Activated CD4-positive, alpha-beta T cell treated with anti-CD3 and anti-CD28 coated beads, Interleukin-10, Interleukin-2, amounts not matched to agents 100 ng/mL and 50 ng/mL, durations not matched to agents 16 hours and 8 hours (primary cell): ENCODE results near the gene BAK1.

Source experiments
- DNase-seq: peaks from one replicate; pipeline ENCODE4 v3.0.0-alpha.2; 2020

BAK1 gene

DNA sequence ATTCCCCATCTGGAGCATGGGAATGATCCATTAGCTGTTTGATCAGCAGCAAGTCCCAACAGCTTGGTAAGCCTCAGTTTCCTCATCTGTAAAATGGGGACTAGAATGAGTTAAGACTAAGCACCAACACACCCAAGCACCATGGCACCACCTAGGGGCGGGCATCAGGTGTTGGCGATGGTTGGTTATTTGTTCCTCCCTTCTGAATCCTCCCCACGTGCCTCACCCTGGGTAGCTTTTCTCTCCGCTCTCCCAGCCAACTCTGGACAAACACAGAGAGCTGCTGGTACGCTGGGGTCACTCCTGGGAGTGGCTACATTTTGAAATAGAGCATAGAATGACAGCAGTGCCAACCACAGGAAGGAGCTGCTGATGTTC is 27.7 kb upstream of the BAK1 start:
- peak; percentile 66 for DNase-seq

DNA sequence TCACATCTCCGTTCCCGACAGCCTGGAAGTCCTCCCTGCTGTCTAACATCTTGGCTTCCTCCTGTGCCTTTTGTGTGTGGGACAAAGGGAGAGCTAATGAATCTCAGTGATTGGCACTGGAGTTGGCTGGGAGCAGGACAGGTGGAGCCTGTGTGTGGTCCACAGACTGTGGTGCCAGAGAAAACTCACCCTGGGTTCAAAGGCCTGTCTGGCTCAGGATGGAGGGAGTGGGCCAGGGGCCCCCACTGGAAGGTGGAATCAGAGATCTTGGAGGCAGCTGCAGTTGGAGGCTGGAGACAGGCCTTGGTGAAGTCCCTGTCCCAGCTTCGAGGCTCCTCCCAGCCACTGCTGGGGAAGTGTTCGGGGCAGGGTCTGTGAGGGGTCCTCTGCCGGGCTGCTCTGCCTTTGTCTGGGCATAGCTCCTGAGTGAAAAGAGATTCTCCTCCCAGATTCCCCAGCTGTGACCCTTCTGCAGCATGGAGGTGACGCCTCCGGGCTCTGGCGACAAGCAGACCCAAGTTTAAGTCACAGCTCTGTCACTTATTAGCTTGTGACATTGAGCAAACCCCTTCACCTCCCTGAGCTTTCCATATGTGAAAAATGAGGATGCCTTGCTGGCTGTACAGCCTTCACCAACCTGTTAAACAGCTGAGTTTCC is 27.2 kb upstream of the BAK1 start:
- DNase-seq = no peak

DNA sequence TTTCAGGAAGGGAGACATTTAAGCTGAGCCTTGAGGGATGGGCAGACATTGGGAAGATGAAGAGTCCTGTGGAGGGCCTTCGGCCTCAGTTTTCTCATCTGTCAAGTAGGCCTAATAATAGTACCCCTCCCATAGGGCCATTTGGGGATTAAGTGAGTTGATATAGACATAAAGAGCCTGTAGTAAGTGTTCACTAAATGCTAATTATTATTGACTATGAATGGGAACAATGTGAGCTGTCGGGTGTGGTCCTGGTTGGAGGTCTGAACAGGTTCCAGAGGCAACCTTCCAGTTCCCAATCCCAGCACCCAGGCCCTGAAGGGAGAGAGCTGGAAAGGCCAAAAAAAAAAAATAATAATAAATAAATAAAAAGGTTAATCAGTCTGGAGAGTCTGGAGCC is 26.6 kb upstream of the BAK1 start:
- DNase-seq = no peak

DNA sequence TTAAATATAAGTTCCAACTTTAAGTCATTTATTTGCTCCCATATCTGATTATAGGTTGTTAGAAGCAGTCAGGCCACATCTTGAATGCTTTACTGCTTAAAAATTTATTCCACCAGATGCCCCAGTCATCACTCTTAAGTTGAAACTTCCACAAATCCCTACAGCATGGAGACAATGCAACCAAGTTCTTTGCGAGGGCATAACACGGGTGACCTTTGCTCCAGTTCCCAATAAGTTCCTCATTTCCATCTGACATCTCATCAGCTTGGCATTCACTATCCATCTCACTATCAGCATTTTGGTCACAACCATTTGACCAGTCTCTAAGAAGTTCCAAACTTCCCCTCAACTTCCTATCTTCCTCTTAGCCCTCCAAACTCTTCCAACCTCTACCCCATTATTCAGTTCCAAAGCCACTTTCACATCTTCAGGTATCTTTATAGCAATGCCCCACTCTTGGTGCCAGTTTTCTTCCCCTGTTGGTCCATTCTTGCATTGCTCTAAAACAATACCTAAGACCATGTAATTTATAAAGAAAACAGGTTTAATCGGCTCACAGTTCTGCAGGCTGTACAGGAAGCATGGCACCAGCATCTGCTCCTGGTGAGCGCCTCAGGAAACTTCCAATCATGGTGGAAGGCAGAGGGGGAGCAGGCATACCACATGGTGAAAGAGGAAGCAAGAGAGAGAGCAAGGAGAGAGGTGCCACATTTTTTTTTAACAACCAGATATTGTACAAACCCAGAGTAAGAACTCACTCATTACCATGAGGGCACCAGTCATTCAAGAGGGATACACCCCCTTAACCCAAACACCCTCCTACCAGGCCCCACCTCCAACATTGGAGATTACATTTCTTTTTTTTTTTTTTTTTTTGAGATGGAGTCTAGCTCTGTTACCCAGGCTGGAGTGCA is 25.1 kb upstream of the BAK1 start:
- no peak for DNase-seq

DNA sequence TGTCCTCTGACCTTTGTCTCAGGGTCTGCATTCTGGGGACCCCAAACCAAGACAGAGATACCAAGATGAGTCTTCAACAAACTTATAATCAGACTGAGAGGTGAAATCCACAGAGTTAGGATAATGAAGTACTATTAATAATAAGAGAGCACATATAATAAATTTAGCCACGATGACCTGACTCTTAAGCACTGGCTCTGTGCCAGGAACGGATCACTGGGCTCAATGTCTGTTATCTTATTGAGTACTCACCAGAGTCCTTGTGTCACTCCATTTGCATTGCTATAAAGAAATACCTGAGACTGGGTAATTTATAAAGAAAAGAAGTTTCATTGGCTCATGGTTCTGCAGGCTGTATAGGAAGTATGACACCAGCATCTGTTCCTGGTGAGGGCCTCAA is 22.1 kb upstream of the BAK1 start:
- no peak for DNase-seq

DNA sequence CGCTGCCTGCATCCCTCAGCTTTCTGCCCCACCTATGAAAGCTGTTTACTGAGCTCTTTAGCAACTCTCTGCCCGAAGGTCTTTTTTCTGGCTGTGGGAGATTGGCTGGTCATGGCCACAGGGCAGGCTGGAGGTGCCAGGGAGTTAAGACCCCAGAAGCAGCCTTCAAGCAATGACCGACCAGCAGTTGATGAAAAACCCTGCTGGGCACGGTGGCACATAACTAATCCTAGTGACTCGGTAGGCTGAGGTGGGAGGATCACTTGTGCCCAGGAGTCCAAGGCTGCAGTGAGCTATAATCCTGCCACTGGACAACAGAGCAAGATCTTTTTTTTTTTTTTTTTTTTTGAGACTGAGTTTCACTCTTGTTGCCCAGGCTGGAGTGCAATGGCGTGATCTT is 20.7 kb upstream of the BAK1 start:
- no peak for DNase-seq

DNA sequence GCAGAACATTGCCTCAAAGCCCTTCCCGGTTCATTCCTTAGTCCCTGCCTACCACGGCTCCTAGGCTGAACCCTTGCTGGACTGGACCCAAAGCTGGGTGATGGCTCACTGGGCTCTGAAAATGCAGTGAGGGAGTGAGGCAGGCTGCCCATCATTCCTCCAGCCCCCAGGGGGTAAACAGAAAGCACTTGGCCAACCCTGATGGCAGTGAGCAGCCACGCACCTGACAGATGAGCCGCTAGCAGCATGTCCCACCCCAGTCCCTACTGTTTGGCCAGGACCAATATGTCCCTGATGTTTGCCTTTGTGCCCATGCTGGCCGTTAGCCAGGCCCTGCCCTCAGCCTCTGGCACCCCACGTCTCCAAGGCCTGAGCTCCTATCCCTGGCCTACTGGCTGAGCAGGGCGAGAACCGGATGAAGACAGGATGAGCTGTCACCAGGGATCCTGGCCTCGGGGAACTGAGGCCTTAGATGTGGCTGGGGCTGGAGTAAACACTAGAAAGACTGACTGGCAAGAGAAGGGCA is 19.4 kb upstream of the BAK1 start:
- no peak for DNase-seq

DNA sequence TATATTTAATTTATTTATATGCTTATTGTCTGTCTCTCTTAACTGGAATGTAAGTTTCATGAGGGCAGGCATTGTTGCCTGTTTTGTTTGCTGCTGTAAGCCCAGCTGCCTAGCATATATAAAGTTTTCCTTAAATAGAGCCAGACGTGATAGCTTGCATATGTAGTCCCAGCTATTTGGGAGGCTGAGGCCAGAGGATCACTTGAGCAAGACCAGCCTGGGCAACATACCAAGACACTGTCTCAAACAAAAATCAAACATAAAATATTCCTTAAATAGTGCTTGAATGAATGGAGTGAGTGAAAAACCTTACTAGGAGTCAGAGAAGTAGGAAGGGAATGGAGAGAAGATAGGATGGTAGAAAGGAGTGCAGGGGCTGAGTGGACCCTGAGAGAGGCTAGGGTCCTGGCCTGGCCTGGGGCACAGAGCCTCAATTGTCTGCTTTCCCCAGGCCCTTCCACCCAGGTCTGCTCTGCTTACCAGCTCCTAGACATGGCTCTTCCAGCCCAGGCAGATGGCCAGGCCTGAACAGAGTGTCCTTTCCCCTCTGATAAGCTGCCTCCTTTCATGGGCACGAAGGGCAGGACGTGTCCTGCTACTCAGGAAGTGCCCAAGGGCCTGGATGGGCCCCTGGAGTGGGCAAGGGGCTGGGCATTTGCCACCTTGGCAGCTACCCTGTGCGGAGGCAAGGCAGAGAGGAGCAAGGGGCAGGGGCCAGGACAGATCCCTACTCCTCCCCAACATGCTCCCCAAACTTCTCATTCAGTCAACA is 17.7 kb upstream of the BAK1 start:
- DNase-seq = no peak

DNA sequence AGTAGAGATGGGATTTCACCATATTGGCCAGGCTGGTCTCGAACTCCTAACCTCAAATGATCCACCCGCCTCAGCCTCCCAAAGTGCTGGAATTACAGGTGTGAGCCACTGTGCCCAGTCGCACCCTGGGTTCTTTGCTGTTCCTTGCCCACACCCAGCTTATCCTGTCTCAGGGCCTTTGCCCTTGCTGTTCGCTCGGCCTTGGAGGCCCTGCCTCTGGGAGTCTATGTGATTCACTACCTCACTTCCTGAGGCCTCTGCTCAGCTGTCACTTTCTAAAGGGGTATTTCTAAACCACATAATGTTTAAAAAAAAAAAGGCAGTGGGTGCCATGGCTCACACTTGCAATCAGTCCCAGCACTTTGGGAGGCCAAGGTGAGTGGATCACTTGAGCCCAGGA is 16.8 kb upstream of the BAK1 start:
- peak; percentile 43 for DNase-seq

DNA sequence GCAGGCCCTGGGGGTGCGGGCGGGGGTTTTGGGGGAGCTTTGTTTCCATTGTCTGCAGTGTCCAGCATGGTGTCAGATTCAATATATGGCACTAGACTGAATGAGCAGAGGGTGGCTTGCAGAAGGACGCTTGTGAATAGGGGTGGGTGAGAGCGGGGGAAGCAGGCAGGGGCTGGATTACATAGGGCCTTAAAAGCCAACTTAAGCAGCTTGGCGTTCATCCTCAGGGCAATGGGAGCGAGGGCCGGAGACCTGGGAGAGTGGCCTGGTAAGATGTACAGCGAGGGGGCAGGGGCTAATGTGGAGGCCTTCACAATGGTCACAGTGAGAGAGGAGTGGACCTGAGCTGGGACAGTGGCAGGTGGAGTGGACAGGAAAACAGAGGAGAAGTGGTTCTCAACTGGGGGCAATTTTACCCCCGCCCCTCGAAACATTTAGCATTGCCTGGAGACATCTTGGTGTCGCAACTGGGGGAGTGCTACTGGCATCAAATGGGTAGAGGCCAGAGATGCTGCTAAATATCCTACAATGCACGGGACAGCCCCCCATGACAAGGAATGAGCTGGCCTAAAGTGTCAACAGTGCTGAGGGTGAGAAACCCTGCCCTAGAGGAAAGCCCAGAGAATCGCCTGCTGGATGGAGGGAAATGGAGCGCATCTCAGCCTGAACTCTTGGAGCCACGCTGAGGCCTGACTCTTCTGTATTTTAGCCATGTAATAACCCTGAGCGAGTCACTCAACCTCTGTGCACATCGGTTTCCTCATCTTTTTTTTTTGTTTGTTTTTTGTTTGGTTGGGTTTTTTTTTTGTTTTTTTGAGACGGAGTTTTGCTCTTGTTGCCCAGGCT is 15.1 kb upstream of the BAK1 start:
- DNase-seq = no peak

DNA sequence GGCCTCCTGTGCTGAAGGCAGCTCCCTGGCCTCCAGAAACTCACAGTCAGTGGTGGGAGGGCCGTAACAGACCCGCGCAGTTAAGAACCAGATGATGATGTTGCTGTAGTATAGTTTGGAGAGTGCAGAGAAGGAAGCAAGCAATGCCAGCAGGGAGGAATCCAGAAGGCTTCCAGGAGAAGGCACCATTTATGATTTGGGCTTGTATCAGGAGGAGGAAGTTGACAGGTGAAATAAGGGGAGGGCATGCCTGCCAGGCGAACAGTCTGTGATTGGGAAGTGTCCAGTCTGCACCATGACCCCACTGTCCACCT is 13.3 kb upstream of the BAK1 start:
- no peak for DNase-seq

DNA sequence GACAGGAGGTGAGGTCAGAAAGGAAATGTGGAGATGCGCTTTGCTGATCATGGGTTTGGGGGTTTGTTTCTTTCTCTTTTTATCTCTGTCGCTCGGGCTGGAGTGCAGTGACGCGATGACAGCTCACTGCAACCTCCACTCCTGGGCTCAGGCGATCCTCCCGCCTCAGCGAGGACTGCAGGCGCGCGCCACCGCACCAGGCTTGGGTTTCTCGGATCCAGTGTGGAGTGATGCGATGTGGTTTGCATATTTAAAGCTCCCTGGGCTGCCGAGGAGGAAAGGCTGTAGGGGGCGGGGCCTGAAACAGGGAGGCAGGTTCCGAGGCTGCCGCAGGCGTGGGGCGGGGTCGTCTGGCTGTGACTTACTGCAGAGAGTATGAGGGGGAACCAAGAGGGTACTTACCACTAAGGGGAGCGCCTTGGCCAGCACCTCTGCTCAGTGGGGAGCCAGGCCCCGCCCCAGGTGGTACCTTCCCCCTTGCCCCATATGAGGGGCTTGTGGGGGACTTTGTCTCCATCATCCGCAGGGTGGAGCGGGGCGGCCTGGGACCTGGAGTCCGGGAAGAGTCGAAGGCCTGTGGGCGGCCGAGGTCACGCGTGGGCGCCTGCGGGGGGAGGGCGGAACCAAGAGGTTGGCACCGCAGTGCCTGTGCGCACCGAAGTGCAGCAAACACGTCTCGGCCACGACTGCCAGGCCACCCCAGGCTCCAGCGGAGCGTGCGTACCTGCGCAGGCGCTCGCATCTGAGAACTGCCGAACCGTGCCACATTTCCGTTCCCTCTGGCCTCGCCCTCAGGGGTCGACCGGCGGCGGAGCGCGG is 12.7 kb upstream of the BAK1 start:
- DNase-seq = peak; percentile 47

DNA sequence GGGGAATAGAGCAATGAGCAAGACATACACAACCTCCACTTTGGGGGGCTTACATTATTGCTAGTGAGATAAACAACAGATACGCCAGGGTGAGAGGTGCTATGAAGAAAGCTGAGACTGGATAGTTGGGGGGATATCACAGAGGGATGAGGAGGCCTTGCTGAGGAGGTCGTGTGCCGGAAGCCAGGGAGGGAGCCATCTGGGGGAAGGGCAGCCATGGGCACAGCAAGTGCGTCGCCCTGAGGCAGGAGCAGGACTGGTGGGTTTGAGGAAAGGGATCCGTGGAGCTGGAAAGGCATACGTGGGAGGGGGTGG is 12.2 kb upstream of the BAK1 start:
- no peak for DNase-seq

DNA sequence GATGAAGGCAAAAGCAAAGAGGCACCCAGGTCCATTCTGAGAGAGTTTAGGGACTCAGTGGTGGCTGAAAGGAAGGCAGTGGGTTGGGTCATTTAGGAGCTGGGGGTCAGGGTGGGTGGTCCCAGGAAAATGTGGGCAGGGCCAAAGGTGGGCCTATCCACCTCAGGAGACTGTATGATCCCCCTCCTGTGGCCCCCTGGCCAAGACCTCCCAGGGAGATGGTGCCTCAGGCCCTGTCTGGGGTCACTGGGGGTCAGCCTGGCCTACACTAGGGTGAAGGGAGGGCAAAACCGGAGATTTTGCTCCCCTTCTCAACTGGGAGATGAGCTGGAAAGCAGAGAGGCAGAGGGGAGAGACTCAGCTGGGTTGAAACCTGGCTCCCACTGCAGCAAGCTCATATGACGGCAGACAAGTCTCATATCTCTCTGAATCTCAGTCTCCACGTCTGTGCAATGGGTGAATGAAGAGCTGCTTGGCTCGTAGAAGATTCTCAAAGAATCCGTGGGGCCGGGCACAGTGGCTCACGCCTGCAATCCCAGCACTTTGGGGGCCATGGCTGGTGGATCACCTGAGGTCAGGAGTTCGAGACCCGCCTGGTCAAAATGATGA is 11.5 kb upstream of the BAK1 start:
- no peak for DNase-seq

DNA sequence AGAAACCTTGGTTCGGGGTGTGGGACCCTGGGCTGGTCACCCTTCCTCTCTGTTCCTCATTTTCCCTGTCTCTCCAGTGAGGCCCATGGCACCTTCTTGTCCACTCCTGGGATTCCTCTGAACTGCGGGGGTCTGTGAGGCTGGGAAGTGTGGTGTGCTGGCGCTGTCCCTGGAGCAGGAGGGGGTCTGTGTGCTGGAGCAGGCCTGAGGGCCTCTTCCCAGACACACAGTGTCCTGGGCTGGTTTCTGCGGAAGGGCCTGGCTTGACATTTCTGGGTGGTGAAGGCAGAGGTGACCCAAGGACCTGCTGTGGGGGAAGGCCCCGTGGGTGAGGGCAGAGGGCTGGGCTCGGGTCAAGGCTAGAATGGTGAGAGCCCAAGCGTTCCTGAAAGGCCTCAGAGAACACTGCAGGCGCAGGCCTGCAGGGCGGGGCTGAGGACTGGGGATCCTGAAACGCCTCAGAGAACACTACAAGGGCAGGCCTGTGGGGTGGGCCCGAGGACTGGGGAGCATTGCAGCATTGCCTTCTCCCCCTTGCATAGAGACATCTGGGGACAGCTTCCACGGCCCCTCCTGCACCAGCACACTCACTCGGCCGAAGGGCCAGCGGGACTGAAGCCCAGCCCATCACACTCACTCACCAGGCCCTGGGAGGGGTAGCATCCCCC is 10.6 kb upstream of the BAK1 start:
- DNase-seq = no peak

DNA sequence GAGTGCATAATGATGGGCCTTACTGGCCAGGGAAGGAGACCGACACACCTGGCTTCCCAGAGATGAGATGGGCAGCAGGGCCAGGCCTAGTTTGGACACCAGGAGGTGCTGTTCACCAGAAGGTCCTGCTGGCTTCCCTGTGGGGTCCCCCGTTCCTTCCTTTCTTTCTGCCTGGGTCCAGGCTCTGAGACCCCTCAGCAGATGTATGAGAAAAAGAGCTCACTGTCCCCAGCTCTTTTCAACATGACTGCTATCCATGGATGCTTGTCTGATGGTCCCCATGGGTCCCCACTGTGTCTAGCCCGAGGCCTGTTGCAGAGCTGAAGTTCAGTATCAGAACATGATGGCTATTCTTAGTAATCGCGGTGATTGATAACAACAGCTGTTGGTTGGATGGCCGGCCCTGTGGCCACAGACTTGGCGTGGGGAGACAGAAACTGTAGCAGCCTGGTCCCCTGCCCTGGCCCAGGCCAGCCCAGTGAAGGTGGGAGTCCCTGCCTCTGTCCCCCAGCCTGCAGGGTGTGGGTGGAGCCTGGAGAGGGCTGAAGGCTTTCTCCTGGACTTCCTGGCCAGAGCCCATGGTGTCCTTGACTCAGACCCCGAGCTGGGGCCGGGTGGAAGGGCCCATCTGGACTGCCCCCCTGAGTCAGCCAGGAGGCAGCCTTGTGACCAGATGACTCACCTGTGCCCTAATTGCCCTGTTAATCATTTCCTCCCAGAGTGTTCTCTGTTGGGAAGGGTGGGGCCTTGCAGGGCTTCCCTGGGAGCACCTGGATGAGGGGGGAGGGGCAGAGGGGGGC is 9.9 kb upstream of the BAK1 start:
- DNase-seq = peak; percentile 46

DNA sequence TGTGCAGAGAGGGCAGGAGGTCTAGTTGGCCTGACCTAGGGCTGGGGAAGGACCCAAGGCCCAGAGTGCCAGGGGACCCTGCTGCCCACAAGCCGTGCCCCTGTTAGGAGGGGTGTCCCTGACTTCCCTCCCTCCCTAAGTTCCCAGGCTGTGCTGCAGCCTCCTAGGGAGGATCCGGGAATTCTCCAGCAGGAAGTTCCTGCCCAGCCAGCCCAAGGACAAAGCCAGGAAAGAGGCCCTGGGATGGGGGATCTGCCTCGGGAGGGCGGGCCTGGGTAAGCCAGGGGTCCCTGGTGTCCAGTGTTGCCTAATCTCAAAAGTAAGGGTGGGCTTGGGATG is 9.3 kb upstream of the BAK1 start:
- no peak for DNase-seq

DNA sequence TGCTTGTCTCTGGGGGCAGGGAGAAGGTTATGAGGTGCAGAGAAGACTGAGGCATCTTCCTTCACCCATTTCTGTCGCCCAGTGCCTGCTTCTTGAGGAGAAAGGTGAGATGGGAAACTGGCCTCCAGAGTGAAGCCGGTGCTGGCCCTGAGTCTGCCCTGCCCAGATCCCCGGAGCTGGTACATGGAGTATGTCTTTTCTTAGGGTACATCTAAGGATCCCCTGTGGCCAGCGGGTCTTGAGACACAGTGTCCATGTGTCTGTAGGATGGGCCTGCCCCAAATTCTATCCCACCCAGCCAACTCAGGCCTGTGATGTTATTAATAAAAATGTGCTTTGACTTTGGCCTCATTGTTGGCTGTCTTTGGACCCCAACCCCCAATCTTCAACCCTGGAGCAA is 8.8 kb upstream of the BAK1 start:
- DNase-seq = no peak

DNA sequence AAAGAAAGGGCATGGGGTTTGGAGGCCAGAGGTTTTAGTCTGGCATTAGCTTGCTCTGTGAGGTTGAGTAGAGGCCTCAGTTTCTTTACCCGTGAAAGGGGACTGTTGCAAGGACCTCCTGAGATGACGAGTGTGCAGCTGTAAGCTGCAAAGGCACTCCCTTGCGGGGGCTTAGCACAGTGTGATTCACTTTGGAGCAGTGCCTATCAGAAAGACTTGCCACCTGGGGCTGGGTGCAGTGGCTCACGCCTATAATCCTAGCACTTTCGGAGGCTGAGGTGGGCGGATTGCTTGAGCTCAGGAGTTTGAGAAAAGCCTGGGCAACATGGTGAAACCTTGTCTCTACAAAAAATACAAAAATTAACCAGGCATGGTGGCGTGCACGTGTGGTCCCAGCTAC is 7.5 kb upstream of the BAK1 start:
- DNase-seq = no peak

DNA sequence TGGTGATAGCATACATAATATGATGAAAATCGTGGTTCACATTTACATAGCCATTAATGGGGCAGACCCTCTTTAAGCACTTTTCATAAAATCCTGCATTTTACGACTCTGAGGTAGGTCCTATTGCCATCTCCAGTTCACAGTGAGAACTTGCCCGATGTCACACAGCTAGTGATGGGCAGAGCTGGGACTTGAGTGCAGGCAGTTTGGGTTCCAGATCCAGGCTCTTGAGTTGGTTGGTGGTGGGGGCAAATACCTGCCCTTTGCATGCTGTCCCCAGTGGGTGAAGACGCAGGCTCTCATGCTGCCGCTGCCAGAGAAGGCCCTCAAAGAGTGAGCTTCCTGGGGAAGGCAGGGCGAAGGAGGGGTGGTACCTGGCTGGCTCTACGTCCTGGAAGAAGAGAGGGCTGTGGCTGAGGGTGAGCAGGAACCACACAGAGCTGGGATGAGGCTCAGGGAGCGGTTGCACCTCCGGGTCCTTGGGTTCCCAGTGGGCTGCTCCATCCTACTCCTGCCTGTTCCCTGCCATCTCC is 6.1 kb upstream of the BAK1 start:
- DNase-seq = no peak
